ENCODE results near the gene DOCK2. TPM values are rescaled to one million over a fixed set of nuclear protein-coding genes. Genes with fewer than 3 reads are reported as not detected.

The DOCK2 gene
- total RNA-seq, 4 donors from 2014 or later, result 3.1 to 3.9 (median 3.3) TPM

DNA sequence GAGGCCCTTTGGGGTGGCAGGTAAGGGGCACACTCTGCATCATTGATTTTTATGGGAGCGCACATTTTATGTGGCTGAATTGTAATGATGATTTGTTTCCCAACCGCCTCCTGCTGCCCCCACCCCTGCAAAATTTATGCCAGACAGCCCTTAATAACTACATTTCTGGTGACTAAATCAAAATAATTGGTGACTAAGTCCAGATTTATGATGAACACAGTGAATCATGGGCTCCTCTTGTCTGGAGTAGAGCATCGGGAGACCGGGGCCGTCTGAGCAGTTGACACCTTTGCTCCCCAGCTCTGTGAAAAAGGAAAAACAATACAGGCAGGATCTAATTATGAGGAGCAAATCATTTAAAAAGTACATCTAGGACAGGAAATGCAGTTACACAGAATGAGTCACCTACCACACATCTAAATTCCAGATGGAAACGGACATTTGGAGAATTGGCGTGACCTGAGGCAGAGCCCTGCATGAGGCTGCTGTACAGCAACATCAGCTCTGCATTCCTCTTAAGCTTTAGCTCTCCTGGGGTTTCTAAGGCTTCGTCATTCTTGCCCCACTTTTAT, 58.9 kb downstream of the DOCK2 start:
- no peak overlapping the region for H3K4me3 ChIP-seq (ENCODE audit: low read depth, poor library complexity, severe bottlenecking)
- intact Hi-C loops (cut with DNase I; ENCODE audit: low total_unique reads), result no loop called here
- TF ChIP-seq POLR2A (IDR thresholded peaks at IDR 0.05), result no peak
- TF ChIP-seq, protein P1, sequence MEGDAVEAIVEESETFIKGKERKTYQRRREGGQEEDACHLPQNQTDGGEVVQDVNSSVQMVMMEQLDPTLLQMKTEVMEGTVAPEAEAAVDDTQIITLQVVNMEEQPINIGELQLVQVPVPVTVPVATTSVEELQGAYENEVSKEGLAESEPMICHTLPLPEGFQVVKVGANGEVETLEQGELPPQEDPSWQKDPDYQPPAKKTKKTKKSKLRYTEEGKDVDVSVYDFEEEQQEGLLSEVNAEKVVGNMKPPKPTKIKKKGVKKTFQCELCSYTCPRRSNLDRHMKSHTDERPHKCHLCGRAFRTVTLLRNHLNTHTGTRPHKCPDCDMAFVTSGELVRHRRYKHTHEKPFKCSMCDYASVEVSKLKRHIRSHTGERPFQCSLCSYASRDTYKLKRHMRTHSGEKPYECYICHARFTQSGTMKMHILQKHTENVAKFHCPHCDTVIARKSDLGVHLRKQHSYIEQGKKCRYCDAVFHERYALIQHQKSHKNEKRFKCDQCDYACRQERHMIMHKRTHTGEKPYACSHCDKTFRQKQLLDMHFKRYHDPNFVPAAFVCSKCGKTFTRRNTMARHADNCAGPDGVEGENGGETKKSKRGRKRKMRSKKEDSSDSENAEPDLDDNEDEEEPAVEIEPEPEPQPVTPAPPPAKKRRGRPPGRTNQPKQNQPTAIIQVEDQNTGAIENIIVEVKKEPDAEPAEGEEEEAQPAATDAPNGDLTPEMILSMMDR (IDR thresholded peaks at IDR 0.05), result no peak
- DNase-seq (ENCODE audit: low spot score in 2 of 2), result no peak
- 33 to 53% methylated on average over 8 of the region's 8 CpGs for WGBS, 2 donors

- H3K4me3 ChIP-seq (ENCODE audit: low read depth, poor library complexity, severe bottlenecking), result no peak overlapping the region
- DNase-seq (ENCODE audit: low spot score in 2 of 2), result no peak
- intact Hi-C loops (cut with DNase I; ENCODE audit: low total_unique reads), result no loop called here
- 81 to 84% methylated on average over 6 of the region's 6 CpGs for WGBS, 2 donors
- no peak for TF ChIP-seq POLR2A (IDR thresholded peaks at IDR 0.05)
- TF ChIP-seq, protein P1 (IDR thresholded peaks at IDR 0.05), result no peak
Measured at GRCh38 chr5:169696621-169697510, 59.8 kb downstream of the DOCK2 start.

GRCh38 chr5:169697511-169697890, 60.4 kb downstream of the DOCK2 start:
- no peak overlapping the region for H3K4me3 ChIP-seq (ENCODE audit: low read depth, poor library complexity, severe bottlenecking)
- no peak for DNase-seq (ENCODE audit: low spot score in 2 of 2)
- no peak for TF ChIP-seq POLR2A (IDR thresholded peaks at IDR 0.05)
- TF ChIP-seq, protein P1 (IDR thresholded peaks at IDR 0.05), result no peak
- WGBS, 2 donors, result 75 to 83% methylated on average over 2 of the region's 2 CpGs
- intact Hi-C loops (cut with DNase I; ENCODE audit: low total_unique reads), result no loop called here

- H3K4me3 ChIP-seq (ENCODE audit: low read depth, poor library complexity, severe bottlenecking), result no peak overlapping the region
- no peak for DNase-seq (ENCODE audit: low spot score in 2 of 2)
- WGBS, 2 donors, result 55 to 56% methylated on average over 3 of the region's 3 CpGs
- TF ChIP-seq POLR2A (IDR thresholded peaks at IDR 0.05), result no peak
- TF ChIP-seq, protein P1 (IDR thresholded peaks at IDR 0.05), result no peak
- intact Hi-C loops (cut with DNase I; ENCODE audit: low total_unique reads), result no loop called here
Measured at GRCh38 chr5:169697976-169698375, 60.9 kb downstream of the DOCK2 start.

GRCh38 chr5:169700611-169701010, 63.5 kb downstream of the DOCK2 start:
- intact Hi-C loops (cut with DNase I; ENCODE audit: low total_unique reads), result no loop called here

More at GRCh38 chr5:169700611-169701010, 63.5 kb downstream of the DOCK2 start:
- DNase-seq (ENCODE audit: low spot score in 2 of 2), result no peak
- H3K4me3 ChIP-seq (ENCODE audit: low read depth, poor library complexity, severe bottlenecking), result no peak overlapping the region
- no peak for TF ChIP-seq POLR2A (IDR thresholded peaks at IDR 0.05)
- TF ChIP-seq, protein P1 (IDR thresholded peaks at IDR 0.05), result no peak
- 85% methylated on average over 5 of the region's 5 CpGs for WGBS, 2 donors

Data from lower leg skin (tissue), 4 donors.